ENCODE data around the gene MAP3K5.
A peak's percentile ranks its signal among the peaks of the same experiment; 100 is the strongest.

Gene MAP3K5

GRCh38 chr6:136538836-136539235, 253.4 kb downstream of the MAP3K5 start:
- no peak for DNase-seq (ENCODE audit: low spot score)

DNA sequence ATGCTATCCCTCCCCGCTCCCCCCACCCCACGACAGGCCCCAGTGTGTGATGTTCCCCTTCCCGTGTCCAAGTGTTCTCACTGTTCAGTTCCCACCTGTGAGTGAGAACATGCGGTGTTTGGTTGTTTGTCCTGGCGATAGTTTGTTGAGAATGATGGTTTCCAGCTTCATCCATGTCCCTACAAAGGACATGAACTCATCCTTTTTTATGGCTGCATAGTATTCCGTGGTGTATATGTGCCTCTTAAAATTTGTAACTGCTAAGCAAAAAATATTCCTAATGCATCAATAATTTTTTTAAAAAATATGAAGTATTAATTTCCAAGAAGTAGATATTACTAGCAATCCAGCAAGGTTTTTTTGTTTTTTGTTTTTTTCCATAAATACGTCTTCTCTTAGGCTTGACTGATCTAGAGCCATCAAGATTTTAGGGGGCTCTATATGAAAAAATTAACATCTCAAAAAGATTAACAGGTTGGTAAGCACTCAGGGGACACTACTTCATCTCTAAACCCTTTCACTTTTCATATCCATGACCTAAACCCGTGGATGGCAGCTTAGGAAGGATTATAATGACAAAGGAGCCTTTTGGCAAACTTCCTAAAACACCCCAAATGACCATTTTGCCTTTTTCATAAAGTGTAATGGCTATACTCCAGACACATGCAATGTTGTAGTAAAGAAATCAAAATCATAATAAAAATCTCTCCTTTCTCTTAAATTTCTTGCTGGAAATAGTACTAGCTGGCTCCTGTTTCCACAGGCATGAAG, 256.2 kb downstream of the MAP3K5 start:
- DNase-seq (ENCODE audit: low spot score): no peak

- DNase-seq (ENCODE audit: low spot score): no peak
Measured at GRCh38 chr6:136535017-136535765, 257.1 kb downstream of the MAP3K5 start.

GRCh38 chr6:136534268-136534667, 258.0 kb downstream of the MAP3K5 start:
- DNase-seq (ENCODE audit: low spot score): no peak

- DNase-seq (ENCODE audit: low spot score): no peak
Measured at GRCh38 chr6:136533487-136533886, 258.8 kb downstream of the MAP3K5 start.

DNA sequence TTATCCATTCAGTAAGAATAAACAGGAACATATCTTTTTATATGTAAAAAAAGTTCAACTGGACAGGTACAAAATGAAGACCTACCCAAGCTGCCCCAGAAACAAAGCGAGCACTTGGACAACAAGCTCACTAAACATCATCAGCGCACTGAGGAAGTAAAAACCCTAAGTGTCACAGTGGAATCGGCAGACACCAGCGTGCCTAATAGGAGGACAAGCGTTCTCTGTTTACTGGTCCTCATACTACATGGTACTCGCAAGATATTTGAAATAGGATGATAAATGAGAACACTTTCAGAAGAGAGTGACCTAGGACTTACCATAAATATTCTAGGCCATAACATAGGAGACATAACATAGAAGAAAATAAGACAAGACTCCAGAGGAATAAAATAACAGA, 260.2 kb downstream of the MAP3K5 start:
- no peak for DNase-seq (ENCODE audit: low spot score)

GRCh38 chr6:136529710-136530109, 262.6 kb downstream of the MAP3K5 start:
- DNase-seq (ENCODE audit: low spot score): no peak

GRCh38 chr6:136528477-136528876, 263.8 kb downstream of the MAP3K5 start:
- no peak for DNase-seq (ENCODE audit: low spot score)

GRCh38 chr6:136527831-136528230, 264.4 kb downstream of the MAP3K5 start:
- DNase-seq (ENCODE audit: low spot score): no peak

DNA sequence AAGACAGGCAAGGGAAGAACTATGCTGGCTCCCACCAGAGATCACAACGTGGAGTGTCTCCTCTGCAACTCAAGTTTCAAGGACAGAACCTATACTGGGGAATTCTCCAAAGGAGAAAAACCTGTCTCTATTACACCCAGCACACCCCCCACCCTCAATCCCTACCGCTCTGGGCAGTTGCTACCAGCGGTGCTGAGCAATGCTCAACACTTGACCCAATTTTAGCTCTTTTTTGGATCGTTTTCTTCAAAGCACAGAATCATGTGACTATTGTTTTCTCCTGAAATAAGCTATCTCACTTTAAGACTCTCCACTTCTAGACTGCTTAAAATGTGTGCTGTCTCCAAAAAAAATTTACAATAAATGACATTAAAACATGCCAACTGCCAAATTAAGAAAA, 265.3 kb downstream of the MAP3K5 start:
- no peak for DNase-seq (ENCODE audit: low spot score)

GRCh38 chr6:136526196-136526930, 265.9 kb downstream of the MAP3K5 start:
- DNase-seq (ENCODE audit: low spot score): peak; percentile 48

GRCh38 chr6:136525586-136526195, 266.6 kb downstream of the MAP3K5 start:
- DNase-seq (ENCODE audit: low spot score): no peak

GRCh38 chr6:136524936-136525413, 267.3 kb downstream of the MAP3K5 start:
- DNase-seq (ENCODE audit: low spot score): no peak

GRCh38 chr6:136524339-136524935, 267.8 kb downstream of the MAP3K5 start:
- no peak for DNase-seq (ENCODE audit: low spot score)

DNA sequence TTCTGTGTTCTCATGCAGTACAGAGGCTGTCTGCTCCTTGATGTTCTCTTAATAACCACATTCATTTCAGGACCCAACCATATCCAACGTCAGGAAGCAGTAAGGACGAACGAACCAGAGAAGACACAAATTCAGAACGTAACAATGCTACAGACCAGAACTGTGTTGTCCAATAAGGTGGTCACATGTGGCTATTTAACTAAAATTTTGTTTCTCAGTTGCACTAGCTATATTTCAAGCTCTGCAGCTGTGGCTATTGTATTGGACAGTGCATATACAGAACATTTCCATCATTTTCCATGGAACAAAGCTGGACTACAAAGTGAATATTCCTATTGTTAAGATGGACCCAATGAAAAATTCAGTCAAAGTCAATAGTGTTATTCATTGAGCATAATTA, 269.1 kb downstream of the MAP3K5 start:
- DNase-seq (ENCODE audit: low spot score): no peak

DNA sequence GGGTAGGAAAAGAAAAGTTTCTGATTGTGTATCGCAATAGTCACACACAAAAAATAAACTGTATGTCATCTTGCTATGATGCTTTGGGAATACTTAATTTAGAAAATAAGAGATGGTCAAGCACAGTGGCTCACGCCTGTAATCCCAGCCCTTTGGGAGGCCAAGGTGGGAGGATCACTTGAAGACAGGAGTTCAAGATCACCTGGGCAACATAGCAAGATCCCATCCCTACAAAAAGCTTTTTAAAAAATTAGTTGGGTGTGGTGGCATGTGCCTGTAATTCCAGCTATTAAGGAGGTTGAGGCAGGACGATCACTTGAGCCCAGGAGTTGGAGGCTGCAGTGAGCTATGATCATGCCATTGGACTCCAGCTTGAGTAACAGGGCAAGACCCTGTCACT, 269.6 kb downstream of the MAP3K5 start:
- DNase-seq (ENCODE audit: low spot score): no peak

- DNase-seq (ENCODE audit: low spot score): no peak
Measured at GRCh38 chr6:136521911-136522310, 270.4 kb downstream of the MAP3K5 start.

- DNase-seq (ENCODE audit: low spot score): no peak
Measured at GRCh38 chr6:136521427-136521826, 270.9 kb downstream of the MAP3K5 start.

DNA sequence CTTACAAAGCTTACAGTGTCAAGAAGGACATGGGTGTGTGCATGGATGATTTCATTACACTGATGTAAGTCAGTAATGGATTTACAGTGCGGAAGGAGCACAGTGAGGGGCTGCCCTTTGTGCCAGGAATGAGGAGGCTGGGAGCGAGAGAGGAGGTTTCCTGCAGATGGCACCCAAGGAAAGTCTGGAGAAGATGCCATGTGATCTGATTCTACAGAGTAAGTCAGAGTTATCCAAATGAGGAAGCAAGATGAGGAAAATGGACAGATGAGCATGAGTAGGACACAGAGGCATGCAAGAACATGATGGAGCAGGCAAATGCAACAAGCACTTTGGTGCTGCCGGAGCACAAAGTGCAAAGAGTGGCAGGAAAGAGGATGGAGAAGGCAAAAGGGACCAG, 271.8 kb downstream of the MAP3K5 start:
- DNase-seq (ENCODE audit: low spot score): no peak

DNA sequence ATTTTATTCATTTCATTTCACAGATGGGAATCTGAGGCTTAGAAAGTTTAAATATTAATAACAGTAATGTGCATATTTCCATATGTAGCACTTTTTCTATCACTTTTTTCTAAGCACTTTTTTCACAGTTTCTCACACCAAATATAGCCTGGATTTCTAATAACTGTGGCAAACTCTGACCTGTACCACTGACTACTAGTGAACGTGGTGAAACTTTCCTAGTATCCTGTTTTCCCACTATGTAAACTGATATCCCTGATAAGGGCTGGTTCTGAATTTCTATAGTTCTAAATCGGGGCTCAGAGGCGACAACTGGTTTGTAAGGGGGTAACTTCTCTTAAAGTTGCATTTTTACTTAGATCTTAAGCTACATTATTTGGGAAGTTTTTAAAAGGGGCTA, 274.7 kb downstream of the MAP3K5 start:
- no peak for DNase-seq (ENCODE audit: low spot score)

DNA sequence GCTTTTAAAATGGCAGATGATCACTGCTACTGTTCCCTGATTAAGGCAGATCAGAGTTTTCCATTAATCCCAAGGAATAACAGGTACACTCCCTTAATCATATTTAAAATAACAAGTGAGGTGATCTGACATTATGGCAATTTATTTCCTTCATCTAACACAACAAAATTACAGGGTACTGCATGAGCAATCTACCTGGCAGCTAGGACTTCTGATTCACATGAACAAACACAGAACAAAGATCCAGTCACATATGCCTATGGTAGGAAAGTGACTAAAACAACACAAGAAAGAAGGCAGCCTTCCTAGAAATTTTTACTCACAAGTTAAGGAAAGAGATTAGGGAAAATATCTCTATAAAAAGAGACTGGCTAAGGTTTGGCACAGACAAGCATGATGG, 275.3 kb downstream of the MAP3K5 start:
- DNase-seq (ENCODE audit: low spot score): no peak

DNA sequence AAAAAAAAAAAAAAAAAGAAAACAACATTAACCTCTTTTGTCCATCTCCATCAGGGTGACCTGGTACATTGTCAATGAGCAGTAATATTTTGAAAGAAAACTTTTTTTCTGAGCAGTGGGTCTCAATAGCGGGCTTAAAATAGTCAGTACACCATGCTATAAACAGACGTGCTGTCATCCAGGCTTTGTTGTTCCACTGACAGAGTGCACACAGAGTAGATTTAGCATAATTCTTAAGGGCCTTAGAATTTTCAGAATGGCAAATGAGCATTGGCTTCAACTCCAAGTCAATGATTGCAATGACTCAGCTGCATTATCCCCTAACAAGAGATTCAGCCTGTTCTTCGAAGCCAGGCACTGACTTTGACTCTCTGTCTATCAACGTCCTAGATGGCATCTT, 277.7 kb downstream of the MAP3K5 start:
- no peak for DNase-seq (ENCODE audit: low spot score)
